T-helper 1 cell treated with Interleukin-12 subunit alpha and Interleukin-12 subunit beta and Interleukin-4 antibody, amounts not matched to agents 30 ng/mL and 1 ng/mL, for 36 hours (primary cell): ENCODE data around the gene PTPRN2. TPM values are rescaled to one million over a fixed set of nuclear protein-coding genes. Genes with fewer than 3 reads are reported as not detected.

ENCODE experiments used
- intact Hi-C: fragments of 100-400 bp; cut with micrococcal nuclease; formaldehyde crosslinking; loops from one replicate; pipeline ENCODE4 v1.15.1; 2024
- total RNA-seq: library from RNA; stranded (reverse); gene quantifications from 2 replicates; pipeline ENCODE4 v1.2.3, GENCODE V29; 2022

PTPRN2 gene
- total RNA-seq, 1 donor from 2014 or later = 2.9 TPM

DNA sequence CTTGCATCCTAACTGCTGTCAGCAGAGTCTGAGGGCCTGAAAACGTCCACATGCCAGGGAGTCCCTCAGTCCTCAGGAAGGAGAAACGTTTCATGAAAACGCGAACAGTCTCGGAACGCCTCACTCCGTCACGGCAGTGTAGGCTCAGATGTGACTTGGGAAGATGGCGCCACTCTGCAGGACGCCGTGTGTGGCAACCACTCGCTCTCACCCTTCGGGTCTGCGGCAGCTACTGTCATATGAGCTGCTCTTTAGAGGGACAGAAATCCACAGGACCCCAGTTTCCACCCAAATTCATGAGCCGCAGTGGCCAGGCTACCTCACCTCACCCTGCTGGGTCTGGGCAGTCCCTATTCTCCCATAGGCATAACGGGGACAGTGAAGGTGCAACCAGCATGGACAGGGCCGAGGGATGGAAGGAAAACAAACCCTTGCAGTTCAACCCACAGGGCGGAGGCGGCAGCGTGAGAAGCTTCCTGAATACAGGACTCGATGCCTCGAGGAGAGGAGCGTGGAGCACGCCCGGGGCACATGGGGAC lies 812.5 kb downstream of the PTPRN2 start:
- intact Hi-C loops = no loop called here

DNA sequence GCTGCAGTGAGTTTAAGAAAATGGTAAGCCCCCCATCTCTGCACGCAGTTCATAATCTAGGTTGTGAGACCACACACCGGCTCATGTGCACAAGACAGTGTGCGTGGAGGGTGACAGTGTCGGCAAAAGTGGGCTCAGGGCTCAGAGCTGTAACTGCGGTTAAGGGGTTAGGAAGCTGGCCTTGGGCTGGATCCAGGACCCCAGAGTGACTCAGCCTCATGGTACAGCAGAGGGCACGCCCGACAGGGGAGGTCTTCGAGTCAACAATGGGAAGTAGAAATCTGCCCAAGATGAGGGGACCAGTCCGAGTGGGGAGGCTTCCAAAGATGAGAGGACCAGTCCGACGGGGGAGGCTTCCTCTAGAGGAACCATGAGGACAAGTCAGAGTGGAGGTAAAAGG lies 813.1 kb downstream of the PTPRN2 start:
- intact Hi-C loops = no loop called here

DNA sequence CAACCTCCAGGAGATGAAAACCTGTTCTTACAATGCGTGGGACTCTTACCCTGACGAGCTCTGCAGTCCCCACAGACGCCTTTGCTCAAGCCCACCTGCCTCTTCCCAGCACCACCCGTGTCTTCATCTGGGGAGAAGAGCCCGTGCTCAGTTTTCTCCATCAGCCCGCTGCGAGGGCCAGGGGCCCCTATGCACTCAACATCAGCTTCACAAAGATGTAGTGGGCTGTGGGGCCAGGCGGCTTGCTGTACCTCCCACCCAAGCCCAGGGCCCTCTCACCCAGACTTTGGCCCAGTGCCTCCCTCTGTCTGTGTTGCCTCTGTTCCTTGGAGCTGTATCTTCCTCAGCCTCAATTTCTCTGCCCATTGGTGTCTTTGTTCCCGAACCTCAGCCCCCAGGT lies 814.3 kb downstream of the PTPRN2 start:
- intact Hi-C loops = no loop called here

DNA sequence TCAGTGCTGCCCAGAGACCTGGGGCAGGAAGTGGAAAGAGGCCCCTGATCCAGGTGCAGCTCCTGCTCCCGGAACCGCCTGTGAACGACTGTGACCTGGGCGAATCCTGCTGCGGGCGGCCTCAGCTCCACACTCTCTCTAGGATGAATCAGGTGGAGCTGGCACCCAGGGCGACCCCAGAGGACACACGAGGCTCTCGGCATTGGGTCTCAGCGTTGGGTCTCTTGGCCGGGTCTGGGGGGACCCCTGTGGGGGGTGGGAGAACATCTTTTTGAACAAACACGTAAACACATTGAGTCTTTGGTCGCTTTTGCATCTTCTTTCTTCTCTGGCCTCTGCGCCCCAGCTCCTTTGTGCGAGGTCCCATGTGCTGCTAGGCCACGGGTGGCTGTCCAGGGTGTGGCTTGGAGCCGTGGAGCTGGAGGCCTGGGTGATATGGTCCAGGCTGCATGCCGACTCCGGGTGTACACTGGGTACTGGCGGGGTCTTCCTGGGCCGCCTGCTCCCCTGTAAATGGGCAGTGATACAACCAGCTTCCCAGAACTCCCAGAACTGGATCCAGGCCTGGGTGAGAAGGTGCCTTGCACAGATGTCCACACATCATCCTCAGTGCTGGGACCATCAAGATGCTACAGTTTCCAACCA lies 815.0 kb downstream of the PTPRN2 start:
- intact Hi-C loops = no loop called here

DNA sequence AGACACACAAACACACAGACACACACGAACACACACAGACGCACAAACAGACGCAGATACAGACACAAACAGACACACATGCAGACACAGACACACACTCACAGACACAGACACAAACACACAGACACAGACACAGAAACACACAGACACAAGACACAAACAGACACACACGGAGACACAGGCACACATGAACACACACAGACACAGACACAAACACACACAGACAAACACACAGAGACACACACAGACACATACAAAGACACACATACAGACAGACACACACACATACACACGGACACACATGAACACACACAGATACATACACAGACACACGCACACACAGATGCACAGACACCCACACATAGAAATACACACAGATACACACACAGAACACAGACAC lies 815.9 kb downstream of the PTPRN2 start:
- intact Hi-C loops = no loop called here

DNA sequence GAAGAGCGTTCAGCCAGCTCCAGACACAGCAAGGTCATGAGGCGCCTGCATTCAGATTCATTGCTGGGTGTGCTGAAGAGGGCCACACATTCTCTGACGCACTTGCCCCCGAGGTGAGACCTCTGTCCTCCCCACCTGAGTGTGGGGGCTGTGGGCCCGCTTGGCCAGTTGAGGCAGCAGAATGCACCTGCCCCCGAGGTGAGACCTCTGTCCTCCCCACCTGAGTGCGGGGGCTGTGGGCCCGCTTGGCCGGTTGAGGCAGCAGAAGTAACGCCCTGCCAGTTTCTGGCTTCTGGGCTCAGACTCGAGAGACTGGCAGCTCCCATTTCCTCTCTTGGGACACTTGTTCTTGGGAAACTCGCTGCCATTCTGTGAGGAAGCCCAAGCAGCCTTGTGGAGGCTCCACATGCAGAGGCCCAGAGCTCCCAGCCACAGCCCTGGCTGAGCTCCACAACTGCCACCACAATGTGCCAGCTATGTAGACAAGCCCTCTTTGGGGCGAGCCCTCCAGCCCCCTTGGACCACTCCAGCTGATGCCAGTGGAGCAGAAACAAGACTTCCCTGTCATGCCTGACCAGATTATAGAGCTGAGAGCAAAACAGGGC lies 816.8 kb downstream of the PTPRN2 start:
- intact Hi-C loops = no loop called here

DNA sequence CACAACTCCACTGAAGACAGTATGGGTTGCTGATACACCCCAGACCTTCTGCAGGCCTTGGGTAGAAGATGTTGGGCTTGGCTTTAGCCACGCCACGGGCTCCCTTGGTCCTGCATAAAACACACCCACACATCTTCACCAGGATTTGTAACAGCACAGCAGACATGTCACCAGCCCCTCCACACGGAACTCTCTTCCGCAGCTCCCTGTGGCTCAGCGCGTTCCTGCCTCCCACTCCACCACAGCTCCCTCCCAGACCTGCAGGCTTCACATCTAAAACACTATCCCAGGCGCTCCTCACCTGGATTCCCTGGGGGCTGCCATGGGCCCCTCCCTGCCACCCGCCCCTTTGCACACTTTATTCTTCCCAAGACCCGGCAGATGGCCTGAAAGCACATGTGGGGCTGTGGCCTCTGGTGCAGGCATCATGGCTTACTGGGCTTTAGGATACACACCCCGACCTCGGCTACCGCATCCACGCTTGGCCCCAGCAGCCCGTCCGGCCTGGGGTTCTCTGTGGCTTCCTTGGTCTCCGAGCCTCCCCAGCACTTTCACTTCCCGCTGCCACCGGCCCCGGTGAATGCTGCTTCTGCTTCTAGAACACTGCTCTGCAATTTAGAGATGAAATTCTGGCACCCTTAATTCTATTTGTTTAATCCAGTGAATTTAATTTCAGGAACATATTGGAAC lies 818.0 kb downstream of the PTPRN2 start:
- intact Hi-C loops = no loop called here

DNA sequence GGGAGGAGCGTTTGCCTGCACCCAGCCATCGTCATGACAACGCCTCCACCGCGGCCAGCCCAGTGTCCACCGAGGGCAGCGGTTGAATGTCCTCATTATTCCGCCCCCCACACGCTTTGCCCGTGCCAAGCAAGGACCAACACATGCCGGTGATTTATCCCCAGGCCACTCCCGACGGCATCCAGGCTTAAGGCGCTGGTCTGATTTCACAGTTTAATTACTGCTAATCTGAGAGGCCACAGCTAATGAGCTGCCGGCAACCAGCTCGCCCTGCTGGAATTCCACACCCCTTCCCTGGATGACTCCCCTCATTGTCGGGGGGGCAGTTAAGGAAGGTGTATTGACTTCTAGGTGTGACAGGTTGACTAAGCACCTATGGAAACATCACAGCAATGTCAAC lies 818.5 kb downstream of the PTPRN2 start:
- intact Hi-C loops = no loop called here

DNA sequence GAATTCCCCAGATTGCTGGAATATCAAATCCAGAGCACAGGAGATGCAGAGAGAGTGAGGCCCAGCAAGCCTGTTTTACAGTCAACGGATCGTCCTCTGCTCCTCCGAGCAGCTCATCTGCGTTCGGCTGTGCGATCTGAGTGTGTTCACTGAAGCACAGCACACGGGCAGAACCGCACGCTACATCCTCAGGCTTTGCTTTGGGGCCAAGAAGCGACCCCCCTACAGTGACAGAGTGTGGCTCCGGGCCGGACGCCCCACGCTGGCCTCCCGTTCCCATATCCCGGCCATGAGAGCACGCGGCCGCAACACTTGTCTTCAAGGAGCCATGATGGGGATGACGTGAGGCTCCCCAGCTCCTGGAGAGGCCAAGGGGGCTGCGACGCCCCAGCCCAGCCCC lies 819.4 kb downstream of the PTPRN2 start:
- intact Hi-C loops = no loop called here

DNA sequence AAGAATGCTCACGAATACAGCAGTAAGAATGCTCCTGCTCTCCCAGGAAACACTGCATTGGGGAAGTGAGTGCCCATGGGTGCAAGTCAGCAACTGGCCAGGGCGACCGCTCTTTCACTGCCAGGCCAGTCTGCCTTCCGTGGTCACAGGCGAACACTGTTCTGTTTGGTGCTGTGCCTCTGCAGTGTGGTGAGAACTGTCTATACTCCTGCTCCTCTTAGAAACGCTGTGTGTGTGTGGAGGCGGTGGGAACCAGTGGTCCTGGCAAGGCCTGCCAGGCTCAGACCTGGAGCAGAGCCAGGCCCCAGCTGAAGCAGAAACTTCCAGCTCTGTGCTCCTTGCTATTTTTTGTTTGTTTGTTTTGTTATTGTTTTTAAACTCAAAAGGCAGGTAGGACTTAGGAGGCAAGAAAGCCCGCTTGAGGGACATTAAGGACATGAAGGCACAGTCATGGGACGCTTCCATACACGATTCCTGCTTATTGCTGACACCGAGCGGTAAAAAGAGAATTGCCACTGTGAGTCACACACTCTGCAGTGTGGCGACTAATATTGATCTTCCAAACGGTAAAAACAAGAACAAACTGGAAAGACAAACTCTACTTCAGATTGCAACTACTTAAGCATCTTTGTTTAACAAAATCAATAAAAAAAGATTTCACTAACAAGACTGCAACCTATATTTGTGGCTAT lies 820.0 kb downstream of the PTPRN2 start:
- intact Hi-C loops = no loop called here

DNA sequence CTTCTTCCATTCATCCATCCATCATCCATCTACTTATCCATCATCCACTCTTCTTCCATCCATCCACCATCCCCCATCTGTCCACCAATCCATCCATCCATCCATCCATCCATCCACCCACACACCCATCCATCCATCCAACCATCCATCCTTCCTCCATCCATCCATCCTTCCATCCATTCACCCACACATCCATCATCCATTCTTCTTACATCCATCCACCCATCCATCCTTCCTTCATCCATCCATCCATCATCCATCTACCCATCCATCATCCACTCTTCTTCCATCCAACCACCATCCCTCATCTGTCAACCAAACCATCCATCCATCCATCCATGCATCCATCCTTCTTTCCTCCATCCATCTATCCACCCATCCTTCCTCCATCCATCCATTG lies 821.5 kb downstream of the PTPRN2 start:
- intact Hi-C loops = no loop called here

DNA sequence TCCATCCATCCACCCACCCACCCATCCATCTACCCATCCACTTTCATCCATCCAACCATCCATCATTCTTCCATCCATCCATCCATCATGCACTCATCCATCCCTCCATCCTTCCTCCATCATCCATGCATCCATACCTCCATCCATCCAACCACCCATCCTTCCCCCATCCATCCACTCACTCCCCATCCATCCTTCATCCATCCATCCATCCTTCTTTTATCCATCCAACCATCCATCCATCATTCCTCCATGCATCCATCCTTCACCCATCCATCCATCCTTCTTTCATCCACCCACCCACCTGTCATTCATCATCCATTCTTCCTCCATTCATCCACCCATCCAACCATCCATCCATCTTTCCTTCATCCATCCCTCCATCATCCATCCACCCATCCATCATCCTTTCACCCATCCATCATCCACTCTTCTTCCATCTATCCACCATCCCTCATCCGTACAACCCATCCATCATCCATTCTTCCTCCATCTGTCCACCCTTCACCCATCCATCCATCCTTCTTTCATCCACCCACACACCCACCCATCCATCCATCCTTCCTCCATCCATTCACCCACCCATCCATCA lies 822.6 kb downstream of the PTPRN2 start:
- intact Hi-C loops = no loop called here

DNA sequence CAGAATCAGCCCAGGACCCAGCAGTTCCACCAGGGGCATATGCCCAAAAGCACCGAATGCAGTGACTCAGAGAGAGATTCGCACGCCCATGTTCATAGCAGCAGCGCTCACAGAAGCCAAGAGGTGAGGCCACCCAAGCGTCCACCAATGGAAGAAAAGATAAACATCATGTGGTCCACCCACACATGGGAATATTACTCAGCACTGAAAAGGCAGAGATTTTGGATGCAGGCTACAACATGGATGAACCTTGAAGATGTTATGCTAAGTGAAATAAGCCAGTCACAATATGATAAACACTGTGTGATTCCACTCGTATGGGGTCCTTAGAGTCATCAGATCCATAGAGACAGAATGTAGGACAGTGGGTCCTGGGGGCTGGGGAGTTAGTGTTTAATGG lies 823.4 kb downstream of the PTPRN2 start:
- intact Hi-C loops = no loop called here

DNA sequence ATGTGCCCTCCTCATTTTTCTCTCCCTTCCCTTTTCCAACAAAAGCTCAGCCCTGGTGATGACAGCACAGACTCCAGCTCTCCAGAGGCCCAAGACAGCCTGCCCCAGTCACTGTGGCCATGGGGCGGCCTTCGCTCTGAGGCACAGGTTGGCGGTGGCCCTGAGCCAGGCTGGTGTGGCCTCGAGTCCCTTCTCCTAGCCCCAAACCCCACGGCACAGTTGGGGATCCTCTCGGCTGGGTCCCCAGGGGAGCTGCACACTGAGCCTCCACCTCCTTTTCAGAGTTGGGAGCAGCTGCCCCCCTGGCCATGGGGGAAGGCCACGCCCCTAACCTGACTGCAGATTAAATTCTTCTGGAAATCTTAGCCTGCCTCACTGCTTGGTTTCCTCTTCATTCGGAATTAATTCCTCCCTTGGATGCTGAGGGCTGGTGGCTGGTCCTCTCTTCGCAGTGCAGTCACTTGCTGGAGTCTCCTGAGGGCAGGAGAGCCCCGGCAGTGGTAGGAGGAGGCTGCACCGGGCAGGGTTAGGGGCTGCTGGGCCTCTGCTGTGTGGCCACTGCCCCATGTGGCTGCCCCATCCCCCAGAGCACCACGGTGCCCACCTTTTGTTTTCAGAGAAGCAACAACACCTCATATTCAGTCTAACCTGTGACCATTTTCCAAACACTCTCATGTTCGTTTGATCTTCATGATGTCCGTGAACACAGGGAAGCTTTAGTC lies 824.2 kb downstream of the PTPRN2 start:
- intact Hi-C loops = no loop called here

DNA sequence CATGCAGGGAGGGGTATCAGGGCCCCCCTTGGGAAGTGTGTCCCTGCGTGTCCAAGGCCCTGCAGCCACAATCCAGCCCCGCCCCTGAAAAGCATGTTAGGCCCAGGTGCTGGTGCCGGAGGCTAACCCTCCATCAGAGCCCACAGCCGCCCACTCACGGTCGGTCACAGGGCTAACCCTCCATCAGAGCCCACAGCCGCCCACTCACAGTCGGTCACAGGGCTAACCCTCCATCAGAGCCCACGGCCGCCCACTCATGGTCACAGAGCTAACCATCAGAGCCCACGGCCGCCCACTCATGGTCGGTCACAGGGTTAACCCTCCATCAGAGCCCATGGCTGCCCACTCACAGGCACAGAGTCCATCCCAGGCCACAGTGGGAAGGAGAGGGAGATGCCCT lies 824.8 kb downstream of the PTPRN2 start:
- intact Hi-C loops = no loop called here

DNA sequence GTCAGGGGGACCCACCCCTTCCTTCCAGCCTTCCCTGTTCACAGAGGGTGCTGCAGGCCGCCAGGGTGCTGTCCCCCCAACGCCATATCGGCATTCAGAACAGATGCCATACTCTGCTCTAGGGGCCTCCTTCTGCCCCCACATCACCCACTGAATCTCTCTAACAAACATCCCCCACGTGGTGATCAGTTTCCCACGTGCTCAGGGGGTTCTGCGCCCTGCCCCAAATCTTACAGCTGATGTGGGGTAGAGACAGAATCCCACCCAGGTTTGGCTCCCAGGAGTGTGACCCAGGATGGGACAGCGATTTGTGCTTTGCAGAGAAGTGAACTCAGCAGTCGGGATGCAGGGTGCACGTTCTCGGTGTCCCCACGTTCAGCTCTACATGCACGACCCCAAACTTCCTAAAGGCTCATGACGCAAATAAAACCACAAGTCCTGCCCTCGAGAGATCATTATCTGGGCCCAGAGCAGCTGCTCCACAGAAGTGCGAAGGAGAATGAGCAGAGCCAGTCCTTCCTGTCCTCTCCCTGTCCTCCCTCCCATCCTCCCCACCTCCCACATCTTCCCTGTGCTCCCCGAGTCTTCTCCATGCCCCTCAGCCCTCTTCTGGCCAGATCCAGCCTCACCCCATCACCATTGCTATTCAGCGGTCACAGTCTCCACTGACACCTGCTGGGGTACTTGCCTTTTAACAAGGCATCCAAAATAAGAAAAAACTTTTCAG lies 827.5 kb downstream of the PTPRN2 start:
- intact Hi-C loops = no loop called here

DNA sequence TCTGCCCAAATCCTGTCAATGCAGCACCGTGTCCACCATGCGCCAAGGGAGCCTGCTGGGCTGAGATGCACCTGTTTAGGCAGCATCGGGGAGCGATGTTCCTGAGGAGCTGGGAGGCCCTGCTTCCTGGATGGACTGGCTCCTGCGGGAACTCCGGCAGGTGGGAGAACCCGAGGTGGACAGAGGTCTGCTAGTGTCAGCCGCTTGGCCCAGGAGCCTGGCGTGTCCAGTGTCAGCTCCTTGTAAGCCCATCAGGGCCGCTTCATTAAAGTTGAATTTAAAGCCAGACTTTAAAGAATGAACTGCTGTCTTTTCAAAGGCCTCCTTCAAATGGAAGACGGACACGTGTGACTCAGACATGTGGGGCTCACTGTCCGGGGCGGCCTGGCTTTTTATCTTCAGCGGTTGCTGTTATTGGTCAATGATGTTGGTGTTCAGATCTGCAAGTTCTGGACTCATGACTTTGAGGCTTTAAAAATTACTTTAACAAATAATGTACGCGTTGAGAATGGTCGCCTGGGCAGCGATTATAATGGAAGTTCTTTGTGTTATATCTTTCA lies 828.3 kb downstream of the PTPRN2 start:
- intact Hi-C loops = no loop called here

DNA sequence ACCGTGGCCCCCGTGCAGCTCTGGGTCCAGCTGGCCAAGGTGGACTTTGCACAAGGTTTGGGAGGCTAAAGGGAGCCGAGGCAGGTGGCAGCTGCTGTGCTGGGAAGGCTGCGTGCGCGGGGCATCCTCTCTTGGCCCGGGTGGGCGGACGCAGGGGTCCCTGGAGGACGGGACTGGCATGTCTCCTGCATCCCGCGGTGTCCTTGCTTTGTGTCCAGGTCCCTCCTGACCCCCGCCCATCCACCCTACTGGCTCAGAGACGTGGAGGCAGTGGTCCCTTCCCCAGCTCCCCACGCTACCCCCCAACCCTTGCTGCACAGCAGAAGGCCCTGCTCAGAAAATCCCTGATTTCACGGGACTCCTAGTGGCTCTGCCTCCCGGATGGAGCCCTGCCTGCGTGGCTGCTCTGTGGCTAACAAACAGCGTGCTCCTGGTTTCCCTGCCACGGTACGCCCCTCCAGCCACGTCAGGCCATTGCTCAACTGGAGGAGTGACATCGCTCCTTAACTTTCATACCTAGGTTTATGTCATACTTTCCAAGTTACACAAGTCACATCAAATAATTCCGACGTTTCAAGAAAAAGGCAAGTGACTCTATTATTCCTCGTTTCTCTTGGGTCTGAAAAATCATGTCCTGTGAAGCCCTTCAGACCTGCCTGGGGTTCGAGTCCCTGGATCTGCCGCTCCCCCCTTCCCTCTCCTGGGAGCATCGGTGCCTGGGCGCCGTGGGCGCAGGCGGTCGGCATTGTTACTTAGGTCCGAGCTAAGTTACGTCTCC lies 829.0 kb downstream of the PTPRN2 start:
- intact Hi-C loops = no loop called here

DNA sequence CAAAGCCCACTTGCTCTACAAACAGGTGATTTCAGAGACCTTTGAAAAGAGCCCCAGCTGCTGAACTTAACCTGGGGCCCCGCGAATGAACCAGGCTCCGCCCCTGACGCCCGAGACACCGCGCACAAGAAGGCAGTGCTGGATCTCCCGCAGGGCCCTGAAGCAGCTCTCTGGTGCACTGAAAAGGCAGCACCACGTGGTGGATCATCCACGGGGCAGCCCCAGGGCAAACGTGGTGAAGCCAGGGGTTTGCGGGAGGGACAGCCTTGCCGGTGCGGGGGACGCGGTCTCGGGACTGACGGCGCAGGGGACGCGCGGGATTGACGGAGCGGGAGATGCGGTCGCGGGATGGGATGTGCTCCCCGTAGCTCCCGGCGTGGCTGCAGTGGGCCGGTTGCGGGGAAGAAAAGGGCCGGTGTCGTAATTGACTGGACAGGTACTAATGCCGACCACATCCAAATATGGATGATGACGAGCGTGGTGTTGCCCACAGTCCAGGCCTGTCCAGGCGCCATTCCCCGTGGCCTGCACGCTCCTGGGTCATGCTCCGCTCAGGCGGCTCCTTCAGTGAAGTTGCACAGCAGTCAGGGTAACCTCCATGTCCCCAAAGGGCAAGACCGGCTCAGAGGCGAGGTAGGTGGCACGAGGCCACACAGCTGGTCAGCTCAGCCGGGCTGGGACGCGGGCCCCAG lies 829.7 kb downstream of the PTPRN2 start:
- intact Hi-C loops = no loop called here
